DND-41 (cell line): Measurements from ENCODE around the gene HYAL1.
"Not testable (repeated sequence)": the region's sequence is repeated elsewhere in the genome, so short reads cannot be mapped to it uniquely, and the experiment has no call there.

Source experiments
- ATAC-seq: fragments of 200-7000 bp; cut with Tn5 transposase; 3 replicates; pipeline ENCODE4 v1.9.1; 2021; ENCODE audit warnings: low read depth; ENCODE audit not compliant: insufficient read depth
- DNase-seq: peaks from one replicate; pipeline ENCODE4 v3.0.0-alpha.2; 2020
- H2AFZ ChIP-seq: 2 replicates; pipeline ENCODE4 v1.6.0; 2012; ENCODE audit warnings: low read depth, low read length
- H3K27ac ChIP-seq: 2 replicates; pipeline ENCODE4 v1.5.1; 2012; ENCODE audit warnings: low read length, inconsistent platforms
- H3K27me3 ChIP-seq: fragments of 200-600 bp; sonication (generic); 2 replicates; pipeline ENCODE4 v1.6.0; 2012; ENCODE audit warnings: low read length, mild to moderate bottlenecking, inconsistent platforms; ENCODE audit not compliant: insufficient read depth, poor library complexity
- H3K36me3 ChIP-seq: 2 replicates; pipeline ENCODE4 v1.5.1; 2012; ENCODE audit warnings: low read length, inconsistent platforms; ENCODE audit not compliant: insufficient read depth
- H3K4me1 ChIP-seq: 2 replicates; pipeline ENCODE4 v1.5.1; 2012; ENCODE audit warnings: mild to moderate bottlenecking, low read length; ENCODE audit not compliant: insufficient read depth
- H3K4me2 ChIP-seq: 2 replicates; pipeline ENCODE4 v1.6.0; 2012; ENCODE audit warnings: mild to moderate bottlenecking, moderate library complexity, low read length, inconsistent platforms; ENCODE audit not compliant: insufficient read depth
- H3K4me3 ChIP-seq, 2 experiments: fragments of 200-600 bp in 1 of 2; shearing (Covaris generic) in 1 of 2; 2 replicates each; pipeline ENCODE4 v1.5.1; 2012 to 2016; ENCODE audit warnings: inconsistent platforms in 2 of 2, low read length in 2 of 2, mild to moderate bottlenecking in 2 of 2, low read depth in 1 of 2, moderate library complexity in 1 of 2
- H3K79me2 ChIP-seq: 2 replicates; pipeline ENCODE4 v1.6.0; 2012; ENCODE audit warnings: low read length, inconsistent platforms; ENCODE audit not compliant: insufficient read depth
- H3K9ac ChIP-seq: 2 replicates; pipeline ENCODE4 v1.6.0; 2012; ENCODE audit warnings: low read depth, mild to moderate bottlenecking, inconsistent platforms, low read length, moderate library complexity
- H3K9me3 ChIP-seq: 2 replicates; pipeline ENCODE4 v1.5.1; 2012; ENCODE audit warnings: low read length, moderate library complexity, mild to moderate bottlenecking, inconsistent platforms; ENCODE audit not compliant: insufficient read depth, severe bottlenecking
- H4K20me1 ChIP-seq: 2 replicates; pipeline ENCODE4 v1.6.0; 2012; ENCODE audit warnings: low read length; ENCODE audit not compliant: insufficient read depth
- CTCF ChIP-seq: IDR thresholded peaks from 2 replicates; pipeline ENCODE4 v1.5.1; 2012; ENCODE audit warnings: borderline replicate concordance, low read length, moderate library complexity, mild to moderate bottlenecking; ENCODE audit not compliant: poor library complexity, severe bottlenecking; ENCODE audit errors: extremely low read depth
- EZH2 ChIP-seq: IDR thresholded peaks from 3 replicates; pipeline ENCODE4 v1.6.1; 2012; ENCODE audit warnings: borderline replicate concordance, low read depth, mild to moderate bottlenecking, moderate library complexity, low read length, inconsistent platforms; ENCODE audit not compliant: severe bottlenecking

Gene HYAL1

GRCh38 chr3:50264383-50264963, 38.9 kb downstream of the HYAL1 start:
- Histone ChIP-seq H4K20me1 (no peaks in the 10 kb centered on the region), H3K4me3 (no peak overlapping the region)

GRCh38 chr3:50263478-50264382, 39.6 kb downstream of the HYAL1 start:
- TF ChIP-seq CTCF: no peak
- no peak for TF ChIP-seq EZH2
- Histone ChIP-seq H3K27me3 (no peaks in the 10 kb centered on the region), H2AFZ (no peak overlapping the region), H3K4me3 (no peak overlapping the region), H3K4me1 (peaks cover 18% of the 10 kb centered on the region), H3K79me2 (no peaks in the 10 kb centered on the region), H3K9me3 (no peaks in the 10 kb centered on the region), H3K36me3 (no peaks in the 10 kb centered on the region), H3K4me2 (no peak overlapping the region), H4K20me1 (no peaks in the 10 kb centered on the region), H3K27ac (no peak overlapping the region), H3K9ac (no peak overlapping the region)
- DNase-seq (no peak), ATAC-seq (no peak)

More at GRCh38 chr3:50264383-50264963, 38.9 kb downstream of the HYAL1 start:
- ATAC-seq (no peak), DNase-seq (no peak)
- no peak for TF ChIP-seq EZH2
- TF ChIP-seq CTCF: no peak
- no peak overlapping the region for H3K4me2 ChIP-seq
- no peak overlapping the region for H3K9ac ChIP-seq
- H3K79me2 ChIP-seq: no peaks in the 10 kb centered on the region
- no peaks in the 10 kb centered on the region for H3K27me3 ChIP-seq
- H2AFZ ChIP-seq: no peak overlapping the region
- H3K4me1 ChIP-seq: peaks cover 17% of the 10 kb centered on the region
- no peaks in the 10 kb centered on the region for H3K36me3 ChIP-seq
- H3K27ac ChIP-seq: no peak overlapping the region
- H3K9me3 ChIP-seq: no peaks in the 10 kb centered on the region

- Histone ChIP-seq H3K4me1 (peaks cover 18% of the 10 kb centered on the region), H3K9me3 (no peaks in the 10 kb centered on the region), H3K9ac (no peak overlapping the region), H3K4me3 (no peak overlapping the region), H3K4me2 (no peak overlapping the region), H2AFZ (no peak overlapping the region), H3K36me3 (peaks cover 7% of the 10 kb centered on the region), H3K27me3 (no peaks in the 10 kb centered on the region), H3K79me2 (no peaks in the 10 kb centered on the region), H4K20me1 (no peaks in the 10 kb centered on the region), H3K27ac (no peak overlapping the region)
- DNase-seq (no peak), ATAC-seq (no peak)
- TF ChIP-seq EZH2 (no peak), CTCF (no peak)
These were observed 40.6 kb downstream of the HYAL1 start for GRCh38 chr3:50262778-50263177.

GRCh38 chr3:50262200-50262599, 41.2 kb downstream of the HYAL1 start:
- DNase-seq, H3K9me3 ChIP-seq, H3K9ac ChIP-seq, H2AFZ ChIP-seq, ATAC-seq, H4K20me1 ChIP-seq, H3K27me3 ChIP-seq, H3K27ac ChIP-seq, H3K4me2 ChIP-seq, H3K79me2 ChIP-seq, H3K4me3 ChIP-seq: not testable (repeated sequence)
- peaks cover 18% of the 10 kb centered on the region for H3K4me1 ChIP-seq
- peaks cover 11% of the 10 kb centered on the region for H3K36me3 ChIP-seq
